ENCODE results near the gene ALG11. TPM values are rescaled to one million over a fixed set of nuclear protein-coding genes. Genes with fewer than 3 reads are reported as not detected.
A peak's percentile ranks its signal among the peaks of the same experiment; 100 is the strongest.

The ALG11 gene
- total RNA-seq, 6 experiments from 2014 or later: 8.8 to 23.0 (median 15.4) TPM

DNA sequence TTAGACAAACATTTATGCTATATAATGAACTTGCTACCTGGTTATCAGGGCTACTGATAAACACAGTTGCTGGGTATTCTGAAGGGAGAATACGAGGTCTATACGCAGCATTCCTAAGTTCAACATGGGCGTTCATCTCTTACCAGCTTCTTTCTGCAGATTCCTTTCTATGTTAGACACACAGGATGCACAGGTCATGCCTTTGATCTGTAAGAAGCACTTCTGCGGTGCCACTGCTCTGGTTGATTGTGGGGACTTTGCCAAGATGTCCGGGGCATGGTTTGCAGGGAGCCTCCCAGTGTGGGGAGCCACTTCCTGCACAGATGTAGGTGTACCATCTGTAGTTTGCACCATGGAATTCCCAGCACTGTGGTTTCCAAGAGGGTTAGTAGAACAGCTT, 41.8 kb upstream of the ALG11 start:
- no peak overlapping the region for H3K27ac ChIP-seq
- 54% methylated on average over 5 of the region's 5 CpGs for WGBS (ENCODE audit: insufficient coverage, low coverage, low lambda C conversion rate, missing lambda C conversion rate)

DNA sequence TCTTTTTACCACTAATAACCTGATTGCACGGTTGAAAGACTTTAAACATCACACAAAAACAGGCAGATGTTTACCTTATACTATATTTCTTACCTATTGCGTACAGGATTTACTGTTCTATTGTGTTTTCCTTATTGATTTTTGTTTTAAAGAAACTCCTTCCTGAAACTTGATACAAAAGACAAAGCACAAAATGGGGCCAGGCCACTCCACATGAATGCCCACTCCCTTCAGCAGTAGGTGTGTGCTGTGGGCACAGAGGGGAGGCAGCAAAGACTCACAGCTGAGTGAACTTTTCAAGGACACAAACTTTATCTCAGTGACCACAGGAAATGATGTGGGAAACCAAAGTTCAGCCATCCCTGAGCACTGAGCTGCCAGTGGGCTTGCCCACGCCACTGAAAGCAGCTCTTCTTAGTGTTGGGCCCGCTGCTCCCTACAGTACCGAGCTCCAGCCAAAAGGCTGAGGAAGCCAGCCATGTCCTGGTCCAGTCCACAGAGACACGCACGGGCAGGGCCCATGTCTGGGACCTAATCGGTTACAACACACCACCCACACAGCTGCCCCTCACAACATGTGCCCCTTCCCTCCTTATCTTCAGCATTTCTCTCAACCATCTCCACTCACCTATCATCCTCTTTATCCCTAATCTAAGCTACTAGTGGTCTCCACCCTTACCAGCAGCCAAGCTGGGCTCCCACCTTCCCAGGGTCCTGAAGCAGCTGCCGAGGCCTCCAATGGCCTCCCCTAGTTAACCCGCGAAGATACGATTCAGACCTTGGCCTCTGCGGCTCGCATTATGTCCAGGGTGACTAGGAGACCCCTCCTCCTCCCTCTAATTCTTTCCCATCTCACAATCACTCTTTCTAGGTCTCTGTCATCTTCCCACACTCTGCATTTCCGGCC, 40.4 kb upstream of the ALG11 start:
- H3K4me1 ChIP-seq: peaks cover 0 to 8% (median 0%) of the 10 kb centered on the region in 4 donors
- DNase-seq (no peak), ATAC-seq (peak; percentile 28 to 75 (median 46))
- H3K27me3 ChIP-seq: no peaks in the 10 kb centered on the region
- peaks cover 0 to 10% (median 3%) of the 10 kb centered on the region in 4 donors for H3K36me3 ChIP-seq
- no peaks in the 10 kb centered on the region for H3K9me3 ChIP-seq
- TF ChIP-seq, protein P1, sequence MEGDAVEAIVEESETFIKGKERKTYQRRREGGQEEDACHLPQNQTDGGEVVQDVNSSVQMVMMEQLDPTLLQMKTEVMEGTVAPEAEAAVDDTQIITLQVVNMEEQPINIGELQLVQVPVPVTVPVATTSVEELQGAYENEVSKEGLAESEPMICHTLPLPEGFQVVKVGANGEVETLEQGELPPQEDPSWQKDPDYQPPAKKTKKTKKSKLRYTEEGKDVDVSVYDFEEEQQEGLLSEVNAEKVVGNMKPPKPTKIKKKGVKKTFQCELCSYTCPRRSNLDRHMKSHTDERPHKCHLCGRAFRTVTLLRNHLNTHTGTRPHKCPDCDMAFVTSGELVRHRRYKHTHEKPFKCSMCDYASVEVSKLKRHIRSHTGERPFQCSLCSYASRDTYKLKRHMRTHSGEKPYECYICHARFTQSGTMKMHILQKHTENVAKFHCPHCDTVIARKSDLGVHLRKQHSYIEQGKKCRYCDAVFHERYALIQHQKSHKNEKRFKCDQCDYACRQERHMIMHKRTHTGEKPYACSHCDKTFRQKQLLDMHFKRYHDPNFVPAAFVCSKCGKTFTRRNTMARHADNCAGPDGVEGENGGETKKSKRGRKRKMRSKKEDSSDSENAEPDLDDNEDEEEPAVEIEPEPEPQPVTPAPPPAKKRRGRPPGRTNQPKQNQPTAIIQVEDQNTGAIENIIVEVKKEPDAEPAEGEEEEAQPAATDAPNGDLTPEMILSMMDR (IDR thresholded peaks at IDR 0.05): no peak
- no peak for TF ChIP-seq POLR2A (IDR thresholded peaks at IDR 0.05)
- no peak overlapping the region for H3K4me3 ChIP-seq
- intact Hi-C loops (cut with DNase I): no loop called here
- no peak overlapping the region for H3K27ac ChIP-seq
- 95% methylated on average over 11 of the region's 15 CpGs for WGBS (ENCODE audit: insufficient coverage, low coverage, low lambda C conversion rate, missing lambda C conversion rate)

More for the DNA sequence above, 41.8 kb upstream of the ALG11 start:
- intact Hi-C loops (cut with DNase I): no loop called here
- ATAC-seq (no peak), DNase-seq (no peak)
- no peaks in the 10 kb centered on the region for H3K27me3 ChIP-seq
- H3K4me3 ChIP-seq: no peak overlapping the region
- H3K9me3 ChIP-seq: no peaks in the 10 kb centered on the region
- H3K36me3 ChIP-seq: peaks cover 0 to 10% (median 3%) of the 10 kb centered on the region in 4 donors
- TF ChIP-seq, protein P1 (IDR thresholded peaks at IDR 0.05): no peak
- no peak for TF ChIP-seq POLR2A (IDR thresholded peaks at IDR 0.05)
- H3K4me1 ChIP-seq: peaks cover 0 to 8% (median 0%) of the 10 kb centered on the region in 4 donors

DNA sequence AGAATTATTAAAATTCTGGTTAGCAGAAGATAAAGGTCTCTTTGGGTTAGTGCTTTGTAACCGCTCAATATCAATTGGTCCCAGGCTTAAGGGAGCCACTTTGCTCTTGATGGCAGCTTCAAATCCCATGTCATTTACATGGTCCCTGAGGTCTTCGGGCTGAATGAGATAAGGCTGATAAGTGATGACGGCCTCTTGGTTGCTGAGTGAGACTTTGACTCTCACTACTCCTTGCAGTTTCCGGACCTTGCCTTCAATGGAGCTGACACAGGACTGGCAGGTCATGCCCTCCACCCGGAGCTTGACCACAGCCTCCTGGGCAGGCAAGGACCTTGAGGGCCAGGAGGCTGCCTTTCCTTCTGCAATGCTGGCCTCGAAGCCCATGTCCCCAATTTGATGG, 37.7 kb upstream of the ALG11 start:
- H3K27me3 ChIP-seq: no peaks in the 10 kb centered on the region
- no peak overlapping the region for H3K27ac ChIP-seq
- peaks cover 0 to 20% (median 5%) of the 10 kb centered on the region in 4 donors for H3K4me1 ChIP-seq
- H3K36me3 ChIP-seq: peaks cover 0 to 10% (median 3%) of the 10 kb centered on the region in 4 donors
- 83% methylated on average over 2 of the region's 6 CpGs for WGBS (ENCODE audit: insufficient coverage, low coverage, low lambda C conversion rate, missing lambda C conversion rate)
- DNase-seq: no peak
- no peak for ATAC-seq
- no peak for TF ChIP-seq POLR2A (IDR thresholded peaks at IDR 0.05)
- TF ChIP-seq, protein P1 (IDR thresholded peaks at IDR 0.05): no peak
- intact Hi-C loops (cut with DNase I): no loop called here
- no peak overlapping the region for H3K4me3 ChIP-seq
- no peaks in the 10 kb centered on the region for H3K9me3 ChIP-seq

DNA sequence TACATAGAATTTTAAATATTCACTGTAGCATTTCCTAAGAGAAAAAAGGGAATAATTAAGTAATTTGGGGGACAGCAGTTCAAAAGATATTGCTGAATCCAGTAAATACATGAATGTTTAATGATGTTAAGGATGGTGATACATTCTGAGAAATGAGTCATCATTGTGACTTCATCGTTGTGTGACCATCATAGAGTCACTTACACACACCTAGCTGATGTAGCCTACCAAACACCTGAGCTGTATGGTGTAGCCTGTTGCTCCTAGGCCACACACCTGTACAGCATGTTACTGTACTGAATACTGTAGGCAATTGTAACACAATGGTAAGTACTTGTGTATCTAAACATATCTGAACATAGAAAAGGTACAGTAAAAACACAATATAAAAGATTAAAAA, 35.8 kb upstream of the ALG11 start:
- ATAC-seq (no peak), DNase-seq (no peak)
- peaks cover 0 to 24% (median 5%) of the 10 kb centered on the region in 4 donors for H3K4me1 ChIP-seq
- no peaks in the 10 kb centered on the region for H3K9me3 ChIP-seq
- intact Hi-C loops (cut with DNase I): no loop called here
- H3K27me3 ChIP-seq: no peaks in the 10 kb centered on the region
- no peak overlapping the region for H3K27ac ChIP-seq
- no peaks in the 10 kb centered on the region for H3K36me3 ChIP-seq
- 50% methylated on average over 1 of the region's 1 CpG for WGBS (ENCODE audit: insufficient coverage, low coverage, low lambda C conversion rate, missing lambda C conversion rate)
- TF ChIP-seq, protein P1 (IDR thresholded peaks at IDR 0.05): no peak
- no peak for TF ChIP-seq POLR2A (IDR thresholded peaks at IDR 0.05)
- H3K4me3 ChIP-seq: no peak overlapping the region

Measured in right lobe of liver (tissue), 6 donors.